ENCODE results near the gene PRKAR1A. TPM values are rescaled to one million over a fixed set of nuclear protein-coding genes. Genes with fewer than 3 reads are reported as not detected.

Gene PRKAR1A
- total RNA-seq, 1 experiment from 2014 or later, result 174 TPM

DNA sequence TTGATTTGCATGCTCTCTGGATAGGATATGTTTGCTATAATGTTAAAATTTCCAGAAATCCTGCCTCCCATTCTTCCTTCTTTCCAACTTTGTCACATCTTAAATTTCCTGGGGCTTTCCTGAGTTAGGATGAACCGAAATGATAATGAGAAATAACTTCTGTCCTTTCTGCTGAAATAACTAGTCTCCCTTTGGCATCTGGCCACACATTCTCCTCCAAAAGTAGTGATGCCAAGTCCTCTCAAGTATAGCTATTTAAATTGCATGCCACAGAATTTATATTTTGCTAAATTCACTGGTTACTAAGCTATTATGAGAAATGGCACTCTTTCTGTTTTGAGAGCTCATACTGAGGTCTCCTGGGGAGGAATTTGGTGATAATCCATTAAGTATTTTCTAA is 58.3 kb downstream of the PRKAR1A start:
- H3K27me3 ChIP-seq (ENCODE audit: control insufficient read depth, insufficient read depth, low read length), result no peaks in the 10 kb centered on the region
- no peaks in the 10 kb centered on the region for H3K4me1 ChIP-seq (ENCODE audit: control insufficient read depth, insufficient read depth, low read length)
- POLR2A ChIA-PET, result no interaction called here
- H3K9me3 ChIP-seq (ENCODE audit: control insufficient read depth, insufficient read depth, low read depth, low read length), result no peaks in the 10 kb centered on the region
- no peak for ATAC-seq
- intact Hi-C loops (cut with micrococcal nuclease; ENCODE audit: unreplicated experiment), result no loop called here
- CTCF ChIA-PET, result no interaction called here
- H3K4me3 ChIP-seq (ENCODE audit: low read depth in 2 of 2, low read length in 2 of 2), result no peak overlapping the region
- in situ Hi-C loops (cut with HindIII; ENCODE audit: low pct_unique_long_range_greater_than_20kb, low sequenced_read_pairs), result no loop called here
- H3K27ac ChIP-seq (ENCODE audit: low read length), result no peak overlapping the region
- DNase-seq (ENCODE audit: low read depth, low spot score), result no peak
- BruUV-seq (replicated peaks), result no TSS peak
- no peak for TF ChIP-seq POLR2AphosphoS5 (IDR thresholded peaks at IDR 0.05; ENCODE audit: low read depth, low read length)
- TF ChIP-seq SIN3A (IDR thresholded peaks at IDR 0.05; ENCODE audit: borderline replicate concordance, insufficient read depth, low read depth, low read length), result no peak
- TF ChIP-seq TCF7L2 (IDR thresholded peaks at IDR 0.05; ENCODE audit: low read depth, low read length), result no peak
- TF ChIP-seq, protein P1, sequence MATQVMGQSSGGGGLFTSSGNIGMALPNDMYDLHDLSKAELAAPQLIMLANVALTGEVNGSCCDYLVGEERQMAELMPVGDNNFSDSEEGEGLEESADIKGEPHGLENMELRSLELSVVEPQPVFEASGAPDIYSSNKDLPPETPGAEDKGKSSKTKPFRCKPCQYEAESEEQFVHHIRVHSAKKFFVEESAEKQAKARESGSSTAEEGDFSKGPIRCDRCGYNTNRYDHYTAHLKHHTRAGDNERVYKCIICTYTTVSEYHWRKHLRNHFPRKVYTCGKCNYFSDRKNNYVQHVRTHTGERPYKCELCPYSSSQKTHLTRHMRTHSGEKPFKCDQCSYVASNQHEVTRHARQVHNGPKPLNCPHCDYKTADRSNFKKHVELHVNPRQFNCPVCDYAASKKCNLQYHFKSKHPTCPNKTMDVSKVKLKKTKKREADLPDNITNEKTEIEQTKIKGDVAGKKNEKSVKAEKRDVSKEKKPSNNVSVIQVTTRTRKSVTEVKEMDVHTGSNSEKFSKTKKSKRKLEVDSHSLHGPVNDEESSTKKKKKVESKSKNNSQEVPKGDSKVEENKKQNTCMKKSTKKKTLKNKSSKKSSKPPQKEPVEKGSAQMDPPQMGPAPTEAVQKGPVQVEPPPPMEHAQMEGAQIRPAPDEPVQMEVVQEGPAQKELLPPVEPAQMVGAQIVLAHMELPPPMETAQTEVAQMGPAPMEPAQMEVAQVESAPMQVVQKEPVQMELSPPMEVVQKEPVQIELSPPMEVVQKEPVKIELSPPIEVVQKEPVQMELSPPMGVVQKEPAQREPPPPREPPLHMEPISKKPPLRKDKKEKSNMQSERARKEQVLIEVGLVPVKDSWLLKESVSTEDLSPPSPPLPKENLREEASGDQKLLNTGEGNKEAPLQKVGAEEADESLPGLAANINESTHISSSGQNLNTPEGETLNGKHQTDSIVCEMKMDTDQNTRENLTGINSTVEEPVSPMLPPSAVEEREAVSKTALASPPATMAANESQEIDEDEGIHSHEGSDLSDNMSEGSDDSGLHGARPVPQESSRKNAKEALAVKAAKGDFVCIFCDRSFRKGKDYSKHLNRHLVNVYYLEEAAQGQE (IDR thresholded peaks at IDR 0.05; ENCODE audit: insufficient read depth in 1 of 2, low read depth in 2 of 2, low read length in 1 of 2), result no peak
- TF ChIP-seq, protein P2, sequence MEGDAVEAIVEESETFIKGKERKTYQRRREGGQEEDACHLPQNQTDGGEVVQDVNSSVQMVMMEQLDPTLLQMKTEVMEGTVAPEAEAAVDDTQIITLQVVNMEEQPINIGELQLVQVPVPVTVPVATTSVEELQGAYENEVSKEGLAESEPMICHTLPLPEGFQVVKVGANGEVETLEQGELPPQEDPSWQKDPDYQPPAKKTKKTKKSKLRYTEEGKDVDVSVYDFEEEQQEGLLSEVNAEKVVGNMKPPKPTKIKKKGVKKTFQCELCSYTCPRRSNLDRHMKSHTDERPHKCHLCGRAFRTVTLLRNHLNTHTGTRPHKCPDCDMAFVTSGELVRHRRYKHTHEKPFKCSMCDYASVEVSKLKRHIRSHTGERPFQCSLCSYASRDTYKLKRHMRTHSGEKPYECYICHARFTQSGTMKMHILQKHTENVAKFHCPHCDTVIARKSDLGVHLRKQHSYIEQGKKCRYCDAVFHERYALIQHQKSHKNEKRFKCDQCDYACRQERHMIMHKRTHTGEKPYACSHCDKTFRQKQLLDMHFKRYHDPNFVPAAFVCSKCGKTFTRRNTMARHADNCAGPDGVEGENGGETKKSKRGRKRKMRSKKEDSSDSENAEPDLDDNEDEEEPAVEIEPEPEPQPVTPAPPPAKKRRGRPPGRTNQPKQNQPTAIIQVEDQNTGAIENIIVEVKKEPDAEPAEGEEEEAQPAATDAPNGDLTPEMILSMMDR (IDR thresholded peaks at IDR 0.05), result no peak
- no peaks in the 10 kb centered on the region for H3K36me3 ChIP-seq (ENCODE audit: control insufficient read depth, insufficient read depth, low read length)

DNA sequence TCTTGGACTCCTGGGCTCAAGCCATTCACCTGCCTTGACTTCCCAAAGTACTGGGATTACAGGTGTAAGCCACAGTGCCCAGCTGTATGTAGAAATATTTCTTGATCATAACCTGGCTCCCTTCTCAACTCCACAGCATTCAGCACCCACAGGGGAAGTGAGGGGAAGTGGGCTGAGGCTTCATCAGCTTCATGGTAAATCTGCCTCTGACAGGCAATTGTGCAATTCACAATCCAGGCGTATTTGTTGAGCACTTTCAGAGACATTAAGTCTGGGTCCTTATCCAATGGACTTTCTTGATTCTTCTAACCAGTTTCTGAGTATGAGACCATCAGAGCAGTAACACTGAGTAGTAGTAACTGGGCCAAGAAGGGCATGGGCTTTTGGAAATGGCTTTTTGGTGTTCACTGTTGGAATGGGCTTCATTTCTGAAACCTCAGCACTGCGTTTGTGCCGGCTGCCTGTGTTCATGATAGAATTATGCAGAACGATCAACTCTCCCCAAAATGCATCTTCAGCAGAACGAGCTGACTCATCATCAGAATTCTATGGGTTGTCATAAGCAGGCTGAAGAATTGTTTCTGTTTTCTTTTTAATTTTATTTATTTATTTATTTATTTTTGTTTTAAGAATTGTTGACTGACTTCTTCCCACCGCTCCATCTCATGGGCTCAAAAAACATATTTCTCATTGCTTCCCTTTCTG is 60.1 kb downstream of the PRKAR1A start:
- in situ Hi-C loops (cut with HindIII; ENCODE audit: low pct_unique_long_range_greater_than_20kb, low sequenced_read_pairs), result no loop called here
- Histone ChIP-seq H3K27ac (ENCODE audit: low read length) (no peak overlapping the region), H3K9me3 (ENCODE audit: control insufficient read depth, insufficient read depth, low read depth, low read length) (no peaks in the 10 kb centered on the region), H3K27me3 (ENCODE audit: control insufficient read depth, insufficient read depth, low read length) (no peaks in the 10 kb centered on the region), H3K36me3 (ENCODE audit: control insufficient read depth, insufficient read depth, low read length) (no peaks in the 10 kb centered on the region), H3K4me3 (ENCODE audit: low read depth in 2 of 2, low read length in 2 of 2) (no peak overlapping the region), H3K4me1 (ENCODE audit: control insufficient read depth, insufficient read depth, low read length) (no peaks in the 10 kb centered on the region)
- no TSS peak for BruUV-seq (replicated peaks)
- CTCF ChIA-PET, result no interaction called here
- no peak for ATAC-seq
- POLR2A ChIA-PET, result interaction anchor here (0.6 kb wide), 1 partner anchor 661 kb away, joined by 5 read pairs; no protein-coding TSS in a partner anchor
- DNase-seq (ENCODE audit: low read depth, low spot score), result no peak
- intact Hi-C loops (cut with micrococcal nuclease; ENCODE audit: unreplicated experiment), result no loop called here
- TF ChIP-seq SIN3A (IDR thresholded peaks at IDR 0.05; ENCODE audit: borderline replicate concordance, insufficient read depth, low read depth, low read length), result no peak

DNA sequence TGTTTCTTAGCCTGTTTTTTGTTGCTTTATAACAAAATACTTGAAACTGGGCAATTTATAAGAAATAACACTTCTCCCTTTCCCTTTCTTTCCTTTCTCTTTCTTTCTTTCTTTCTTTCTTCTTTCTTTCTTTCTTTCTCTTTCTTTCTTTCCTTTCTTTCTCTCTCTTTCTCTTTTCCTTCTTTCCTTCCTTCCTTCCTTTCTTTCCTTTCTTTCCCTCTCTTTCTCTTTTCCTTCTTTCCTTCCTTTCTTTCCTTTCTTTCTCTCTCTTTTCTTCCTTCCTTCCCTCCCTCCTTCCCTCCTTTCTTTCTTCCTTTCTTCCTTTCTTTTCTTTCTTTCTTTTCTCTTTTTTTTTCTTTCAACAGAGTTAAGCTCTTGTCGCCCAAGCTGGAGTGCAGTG is 61.1 kb downstream of the PRKAR1A start:
- intact Hi-C loops (cut with micrococcal nuclease; ENCODE audit: unreplicated experiment) (no loop called here), in situ Hi-C loops (cut with HindIII; ENCODE audit: low pct_unique_long_range_greater_than_20kb, low sequenced_read_pairs) (no loop called here)
- no peaks in the 10 kb centered on the region for H3K4me1 ChIP-seq (ENCODE audit: control insufficient read depth, insufficient read depth, low read length)
- BruUV-seq (replicated peaks), result no TSS peak
- TF ChIP-seq TCF7L2 (IDR thresholded peaks at IDR 0.05; ENCODE audit: low read depth, low read length), result no peak
- TF ChIP-seq, protein P1 (IDR thresholded peaks at IDR 0.05; ENCODE audit: insufficient read depth in 1 of 2, low read depth in 2 of 2, low read length in 1 of 2), result no peak
- TF ChIP-seq POLR2AphosphoS5 (IDR thresholded peaks at IDR 0.05; ENCODE audit: low read depth, low read length), result no peak
- TF ChIP-seq, protein P2 (IDR thresholded peaks at IDR 0.05), result no peak
- TF ChIP-seq SIN3A (IDR thresholded peaks at IDR 0.05; ENCODE audit: borderline replicate concordance, insufficient read depth, low read depth, low read length), result no peak
- no peak overlapping the region for H3K4me3 ChIP-seq (ENCODE audit: low read depth in 2 of 2, low read length in 2 of 2)
- H3K9me3 ChIP-seq (ENCODE audit: control insufficient read depth, insufficient read depth, low read depth, low read length), result no peaks in the 10 kb centered on the region
- no peaks in the 10 kb centered on the region for H3K36me3 ChIP-seq (ENCODE audit: control insufficient read depth, insufficient read depth, low read length)
- DNase-seq (ENCODE audit: low read depth, low spot score) (no peak), ATAC-seq (no peak)
- ChIA-PET CTCF (no interaction called here), POLR2A (no interaction called here)
- H3K27me3 ChIP-seq (ENCODE audit: control insufficient read depth, insufficient read depth, low read length), result no peaks in the 10 kb centered on the region
- no peak overlapping the region for H3K27ac ChIP-seq (ENCODE audit: low read length)
